Prostate gland (tissue), 2 donors: ENCODE results near the gene TPM2. TPM values are rescaled to one million over a fixed set of nuclear protein-coding genes. Genes with fewer than 3 reads are reported as not detected.

Source experiments
- DNase-seq: peaks from one replicate; pipeline ENCODE4 v3.0.0-alpha.2; 2019; ENCODE audit warnings: low spot score
- H3K27ac ChIP-seq, 2 donors: fragments of 200-600 bp; sonication (generic); 2 replicates each; pipeline ENCODE4 v1.5.1; 2017 to 2019
- H3K27me3 ChIP-seq: fragments of 200-600 bp; sonication (generic); replicated peaks from 2 replicates; pipeline ENCODE4 v1.5.1; 2019; ENCODE audit not compliant: insufficient read depth
- H3K36me3 ChIP-seq, 2 donors: fragments of 200-600 bp; sonication (generic); 1 replicate in 1 of 2; 2 replicates in 1 of 2; pipeline versions ENCODE4 v1.5.1 to v1.8.1; 2017 to 2019
- H3K4me1 ChIP-seq: fragments of 200-600 bp; sonication (generic); replicated peaks from 2 replicates; pipeline ENCODE4 v1.5.1; 2019
- H3K4me3 ChIP-seq, 2 donors: fragments of 200-600 bp; sonication (generic); 2 replicates each; pipeline ENCODE4 v1.5.1; 2017 to 2019
- H3K9me3 ChIP-seq: fragments of 200-600 bp; sonication (generic); 2 replicates; pipeline ENCODE4 v1.5.1; 2017
- POLR2A ChIP-seq: fragments of 450-650 bp; IDR thresholded peaks from one replicate; pipeline ENCODE4 v1.6.1; 2016; ENCODE audit warnings: antibody characterized with exemption, mild to moderate bottlenecking
- POLR2AphosphoS5 ChIP-seq: sonication (generic); formaldehyde crosslinking; IDR thresholded peaks from one replicate; pipeline ENCODE4 v1.6.1; 2017; ENCODE audit warnings: antibody characterized with exemption
- WGBS: methylation state at CpG from one replicate; pipeline ENCODE4 v1.1.5; 2018; 5-methylcytosine and 5-hydroxymethylcytosine counted together
- intact Hi-C: fragments of 100-400 bp; cut with DNase I; formaldehyde crosslinking; loops from one replicate; pipeline ENCODE4 v1.14.2; 2022
- total RNA-seq, 2 donors: library from RNA; depleted of rRNA; stranded (reverse); fragments of >200 nt; gene quantifications; one replicate each; pipeline ENCODE4 v1.1.0, GENCODE V29; 2016
- TF ChIP-seq, protein P1 (sequence below), 4 experiments: fragments of 200-600 bp in 2 of 4; fragments of 450-650 bp in 2 of 4; sonication (generic) in 2 of 4; IDR thresholded peaks; 1 replicate in 3 of 4; 2 replicates in 1 of 4; pipeline ENCODE4 v1.5.1; 2016 to 2019; ENCODE audit warnings: antibody characterized with exemption in 4 of 4, mild to moderate bottlenecking in 2 of 4, moderate library complexity in 2 of 4

Gene TPM2
- total RNA-seq, 2 donors from 2014 or later, result 1,037 to 1,042 TPM

DNA sequence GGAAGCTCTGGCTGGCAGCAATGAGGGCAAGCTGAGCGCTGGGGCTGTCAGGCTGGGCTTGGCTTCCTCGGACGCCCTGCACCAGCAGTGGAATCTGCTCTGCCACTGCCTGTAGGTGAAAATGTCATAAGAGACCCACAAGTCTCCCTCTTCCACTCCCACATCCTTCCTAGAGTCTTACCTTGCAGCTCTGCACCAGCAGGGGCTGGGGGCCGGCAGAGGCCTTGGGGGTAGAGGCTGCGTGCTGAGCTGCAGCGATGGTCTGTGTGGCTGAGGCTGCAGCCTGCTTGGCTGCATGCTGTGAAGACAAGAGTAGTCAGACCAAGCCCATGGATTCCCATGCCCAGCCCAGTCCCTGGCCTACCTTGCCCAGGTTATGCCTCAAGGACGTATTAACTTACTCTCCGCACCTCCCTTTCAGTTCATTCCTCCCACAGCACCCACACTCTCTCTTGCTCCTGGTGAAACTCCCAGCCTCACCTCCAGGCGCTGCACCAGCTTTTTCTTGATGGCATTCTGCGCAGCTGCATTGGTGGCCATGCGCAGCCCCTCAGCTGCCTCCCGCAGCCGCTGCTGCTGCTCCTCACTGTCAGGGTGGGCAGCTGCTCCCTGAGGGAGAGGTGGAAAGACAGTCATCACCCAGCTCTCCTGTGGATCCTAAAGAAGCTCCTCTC is 25.0 kb upstream of the TPM2 start:
- DNase-seq, result no peak
- TF ChIP-seq POLR2A (no peak), POLR2AphosphoS5 (no peak)
- TF ChIP-seq, protein P1, sequence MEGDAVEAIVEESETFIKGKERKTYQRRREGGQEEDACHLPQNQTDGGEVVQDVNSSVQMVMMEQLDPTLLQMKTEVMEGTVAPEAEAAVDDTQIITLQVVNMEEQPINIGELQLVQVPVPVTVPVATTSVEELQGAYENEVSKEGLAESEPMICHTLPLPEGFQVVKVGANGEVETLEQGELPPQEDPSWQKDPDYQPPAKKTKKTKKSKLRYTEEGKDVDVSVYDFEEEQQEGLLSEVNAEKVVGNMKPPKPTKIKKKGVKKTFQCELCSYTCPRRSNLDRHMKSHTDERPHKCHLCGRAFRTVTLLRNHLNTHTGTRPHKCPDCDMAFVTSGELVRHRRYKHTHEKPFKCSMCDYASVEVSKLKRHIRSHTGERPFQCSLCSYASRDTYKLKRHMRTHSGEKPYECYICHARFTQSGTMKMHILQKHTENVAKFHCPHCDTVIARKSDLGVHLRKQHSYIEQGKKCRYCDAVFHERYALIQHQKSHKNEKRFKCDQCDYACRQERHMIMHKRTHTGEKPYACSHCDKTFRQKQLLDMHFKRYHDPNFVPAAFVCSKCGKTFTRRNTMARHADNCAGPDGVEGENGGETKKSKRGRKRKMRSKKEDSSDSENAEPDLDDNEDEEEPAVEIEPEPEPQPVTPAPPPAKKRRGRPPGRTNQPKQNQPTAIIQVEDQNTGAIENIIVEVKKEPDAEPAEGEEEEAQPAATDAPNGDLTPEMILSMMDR (IDR thresholded peaks at IDR 0.05), result no peak
- no peaks in the 10 kb centered on the region for H3K27me3 ChIP-seq
- H3K27ac ChIP-seq, result no peak overlapping the region
- intact Hi-C loops, result no loop called here
- H3K36me3 ChIP-seq, result peaks cover 62 to 74% of the 10 kb centered on the region in 2 donors
- no peaks in the 10 kb centered on the region for H3K9me3 ChIP-seq
- WGBS, result 92% methylated on average over 13 of the region's 13 CpGs
- H3K4me3 ChIP-seq, result no peak overlapping the region
- H3K4me1 ChIP-seq, result no peaks in the 10 kb centered on the region

DNA sequence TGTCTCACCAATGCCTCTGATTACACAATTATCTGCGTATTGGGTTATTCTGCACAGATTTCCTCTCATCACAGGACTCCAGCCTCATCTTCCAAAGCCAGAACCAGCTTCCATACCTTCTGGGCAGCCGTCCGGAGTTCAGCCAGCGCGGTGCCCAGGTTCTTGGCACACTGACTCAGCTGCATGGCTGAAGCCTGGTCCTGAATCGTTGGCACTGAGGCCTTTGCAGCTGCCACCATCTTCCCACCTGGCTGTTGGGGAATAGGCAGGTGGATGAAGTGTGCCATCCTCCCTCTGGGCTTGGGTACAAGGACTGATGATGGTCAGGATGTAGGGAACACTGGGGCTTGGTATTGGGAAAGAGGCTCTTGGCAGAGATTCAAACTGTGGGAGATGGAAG is 24.4 kb upstream of the TPM2 start:
- Histone ChIP-seq H3K36me3 (peaks cover 57 to 68% of the 10 kb centered on the region in 2 donors), H3K4me1 (no peaks in the 10 kb centered on the region)
- intact Hi-C loops, result no loop called here

DNA sequence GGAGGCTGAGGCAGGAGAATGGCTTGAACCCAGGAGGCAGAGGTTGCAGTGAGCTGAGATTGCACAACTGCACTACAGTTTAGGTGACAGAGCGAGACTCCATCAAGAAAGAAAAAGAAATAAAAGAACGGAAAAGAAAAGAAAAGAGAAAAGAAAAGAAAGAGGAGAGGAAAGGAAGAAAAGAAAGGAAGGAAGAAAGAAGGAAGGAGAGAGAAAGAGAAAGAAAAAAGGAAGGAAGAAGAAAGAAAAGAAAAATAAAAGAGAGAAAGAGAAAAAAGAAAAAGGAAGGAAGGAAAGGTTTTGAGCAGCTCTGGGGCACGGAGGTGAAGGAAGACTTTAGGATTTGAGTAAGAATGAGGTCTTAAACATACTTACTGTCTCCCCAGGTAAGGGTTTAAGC is 23.9 kb upstream of the TPM2 start:
- Histone ChIP-seq H3K36me3 (peaks cover 52 to 63% of the 10 kb centered on the region in 2 donors), H3K4me3 (no peak overlapping the region), H3K9me3 (no peaks in the 10 kb centered on the region), H3K27me3 (no peaks in the 10 kb centered on the region), H3K27ac (no peak overlapping the region), H3K4me1 (no peaks in the 10 kb centered on the region)
- no peak for DNase-seq
- intact Hi-C loops, result no loop called here
- no peak for TF ChIP-seq POLR2AphosphoS5
- TF ChIP-seq, protein P1 (IDR thresholded peaks at IDR 0.05), result no peak
- no peak for TF ChIP-seq POLR2A
- 96% methylated on average over 3 of the region's 3 CpGs for WGBS

More for the DNA sequence above, 24.4 kb upstream of the TPM2 start:
- Histone ChIP-seq H3K9me3 (no peaks in the 10 kb centered on the region), H3K4me3 (no peak overlapping the region), H3K27ac (no peak overlapping the region), H3K27me3 (no peaks in the 10 kb centered on the region)
- DNase-seq, result no peak
- WGBS, result 91% methylated on average over 6 of the region's 6 CpGs
- no peak for TF ChIP-seq POLR2AphosphoS5
- TF ChIP-seq, protein P1 (IDR thresholded peaks at IDR 0.05), result no peak
- no peak for TF ChIP-seq POLR2A

DNA sequence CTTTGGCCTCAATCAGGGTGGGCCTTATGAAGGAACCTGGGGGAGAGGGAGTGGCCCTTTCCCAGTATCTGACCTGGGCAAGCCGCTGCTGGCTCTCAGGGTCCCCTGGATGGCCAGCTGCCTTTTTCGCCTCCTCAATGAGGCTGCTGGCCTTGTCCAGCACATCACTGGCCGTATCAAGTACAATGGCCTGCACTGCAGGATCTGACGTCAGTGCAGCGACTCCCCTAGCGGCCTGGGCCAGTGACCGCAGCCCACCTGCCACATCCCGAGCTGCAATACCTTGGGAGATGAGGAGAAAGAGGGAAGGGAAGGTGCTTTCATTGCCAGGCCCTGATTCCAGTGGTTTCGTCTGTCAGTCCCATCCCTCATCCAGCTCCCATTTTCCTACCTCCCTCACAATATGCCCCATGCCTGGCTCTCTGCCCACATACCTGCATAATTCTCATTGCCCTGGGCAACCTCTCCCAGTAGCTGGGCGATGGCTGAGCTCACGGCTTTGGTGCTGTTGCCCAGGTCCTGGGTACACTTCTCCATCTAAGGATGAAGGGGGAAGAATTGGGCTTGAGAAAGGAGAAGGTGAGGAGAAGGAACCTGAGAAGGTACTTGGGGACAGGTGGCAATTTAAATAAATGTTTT is 23.2 kb upstream of the TPM2 start:
- no peaks in the 10 kb centered on the region for H3K4me1 ChIP-seq
- no peaks in the 10 kb centered on the region for H3K9me3 ChIP-seq
- TF ChIP-seq POLR2AphosphoS5 (no peak), POLR2A (no peak)
- TF ChIP-seq, protein P1 (IDR thresholded peaks at IDR 0.05), result no peak
- H3K4me3 ChIP-seq, result no peak overlapping the region
- no peak overlapping the region for H3K27ac ChIP-seq
- WGBS, result 76% methylated on average over 11 of the region's 11 CpGs
- H3K36me3 ChIP-seq, result peaks cover 54 to 64% of the 10 kb centered on the region in 2 donors
- no peak for DNase-seq
- intact Hi-C loops, result no loop called here
- H3K27me3 ChIP-seq, result no peaks in the 10 kb centered on the region
